Astrocyte (in vitro differentiated cells and primary cell): ENCODE measurements around the gene SMIM21. TPM values are rescaled to one million over a fixed set of nuclear protein-coding genes. Genes with fewer than 3 reads are reported as not detected.

ENCODE experiments used
- DNase-seq: peaks from one replicate; pipeline ENCODE4 v3.0.0-alpha.2; 2010; ENCODE audit warnings: low read depth
- FAIRE-seq: peaks from 2 replicates; lab custom pipeline; 2011; peaks lifted over from hg19 to GRCh38; lab: Jason Lieb, UNC
- H2AFZ ChIP-seq: 2 replicates; pipeline ENCODE4 v1.6.0; 2012; ENCODE audit warnings: low read depth, low read length, inconsistent platforms
- H3K27ac ChIP-seq: 2 replicates; pipeline ENCODE4 v1.5.1; 2011; ENCODE audit warnings: low read depth, low read length, inconsistent platforms
- H3K27me3 ChIP-seq: 2 replicates; pipeline ENCODE4 v1.6.0; 2011; ENCODE audit warnings: low read length, inconsistent platforms; ENCODE audit not compliant: insufficient read depth
- H3K36me3 ChIP-seq: 2 replicates; pipeline ENCODE4 v1.5.1; 2011; ENCODE audit warnings: low read length, inconsistent platforms; ENCODE audit not compliant: insufficient read depth
- H3K4me1 ChIP-seq: 2 replicates; pipeline ENCODE4 v1.5.1; 2011; ENCODE audit warnings: low read length, inconsistent platforms; ENCODE audit not compliant: insufficient read depth
- H3K4me2 ChIP-seq: 2 replicates; pipeline ENCODE4 v1.6.0; 2012; ENCODE audit warnings: low read length, inconsistent platforms
- H3K4me3 ChIP-seq: 2 replicates; pipeline ENCODE4 v1.5.1; 2011; ENCODE audit warnings: low read depth, mild to moderate bottlenecking, low read length, inconsistent platforms; ENCODE audit not compliant: insufficient read depth
- H3K79me2 ChIP-seq: 2 replicates; pipeline ENCODE4 v1.6.0; 2012; ENCODE audit warnings: mild to moderate bottlenecking, low read length, inconsistent platforms; ENCODE audit not compliant: insufficient read depth
- H3K9ac ChIP-seq: 2 replicates; pipeline ENCODE4 v1.6.0; 2012; ENCODE audit warnings: mild to moderate bottlenecking, low read length, inconsistent platforms
- H3K9me3 ChIP-seq: 2 replicates; pipeline ENCODE4 v1.5.1; 2012; ENCODE audit warnings: low read depth, mild to moderate bottlenecking, low read length, inconsistent platforms; ENCODE audit not compliant: insufficient read depth
- H4K20me1 ChIP-seq: 2 replicates; pipeline ENCODE4 v1.6.0; 2012; ENCODE audit warnings: low read length, inconsistent platforms; ENCODE audit not compliant: insufficient read depth
- H3K27ac Mint-ChIP-seq: one replicate; pipeline ENCODE4 v1.8.0; 2021; ENCODE audit warnings: mild to moderate bottlenecking, mixed read lengths; ENCODE audit not compliant: unreplicated experiment
- H3K27me3 Mint-ChIP-seq: one replicate; pipeline ENCODE4 v1.8.0; 2021; ENCODE audit warnings: low read depth, mixed read lengths; ENCODE audit not compliant: unreplicated experiment
- H3K36me3 Mint-ChIP-seq: one replicate; pipeline ENCODE4 v1.8.0; 2021; ENCODE audit warnings: low read depth, mixed read lengths; ENCODE audit not compliant: unreplicated experiment
- H3K4me1 Mint-ChIP-seq: one replicate; pipeline ENCODE4 v1.8.0; 2021; ENCODE audit warnings: low read depth, mixed read lengths; ENCODE audit not compliant: unreplicated experiment
- H3K4me3 Mint-ChIP-seq: one replicate; pipeline ENCODE4 v1.8.0; 2021; ENCODE audit warnings: mild to moderate bottlenecking, moderate library complexity, mixed read lengths; ENCODE audit not compliant: unreplicated experiment
- H3K9me3 Mint-ChIP-seq: one replicate; pipeline ENCODE4 v1.8.0; 2021; ENCODE audit warnings: mild to moderate bottlenecking, mixed read lengths; ENCODE audit not compliant: unreplicated experiment
- EZH2 ChIP-seq: IDR thresholded peaks from 2 replicates; pipeline ENCODE4 v1.6.1; 2012; ENCODE audit warnings: mild to moderate bottlenecking, low read length, inconsistent platforms; ENCODE audit not compliant: insufficient read depth
- total RNA-seq: library from RNA; stranded (reverse); gene quantifications from 2 replicates; pipeline ENCODE4 v1.2.1, GENCODE V29; 2021
- TF ChIP-seq, protein P1 (sequence below): IDR thresholded peaks from 2 replicates; pipeline ENCODE4 v1.5.1; 2011; ENCODE audit warnings: low read depth, mild to moderate bottlenecking, inconsistent platforms, low read length, moderate library complexity; ENCODE audit not compliant: insufficient read depth

Gene SMIM21
- total RNA-seq, 1 donor from 2014 or later = not detected

DNA sequence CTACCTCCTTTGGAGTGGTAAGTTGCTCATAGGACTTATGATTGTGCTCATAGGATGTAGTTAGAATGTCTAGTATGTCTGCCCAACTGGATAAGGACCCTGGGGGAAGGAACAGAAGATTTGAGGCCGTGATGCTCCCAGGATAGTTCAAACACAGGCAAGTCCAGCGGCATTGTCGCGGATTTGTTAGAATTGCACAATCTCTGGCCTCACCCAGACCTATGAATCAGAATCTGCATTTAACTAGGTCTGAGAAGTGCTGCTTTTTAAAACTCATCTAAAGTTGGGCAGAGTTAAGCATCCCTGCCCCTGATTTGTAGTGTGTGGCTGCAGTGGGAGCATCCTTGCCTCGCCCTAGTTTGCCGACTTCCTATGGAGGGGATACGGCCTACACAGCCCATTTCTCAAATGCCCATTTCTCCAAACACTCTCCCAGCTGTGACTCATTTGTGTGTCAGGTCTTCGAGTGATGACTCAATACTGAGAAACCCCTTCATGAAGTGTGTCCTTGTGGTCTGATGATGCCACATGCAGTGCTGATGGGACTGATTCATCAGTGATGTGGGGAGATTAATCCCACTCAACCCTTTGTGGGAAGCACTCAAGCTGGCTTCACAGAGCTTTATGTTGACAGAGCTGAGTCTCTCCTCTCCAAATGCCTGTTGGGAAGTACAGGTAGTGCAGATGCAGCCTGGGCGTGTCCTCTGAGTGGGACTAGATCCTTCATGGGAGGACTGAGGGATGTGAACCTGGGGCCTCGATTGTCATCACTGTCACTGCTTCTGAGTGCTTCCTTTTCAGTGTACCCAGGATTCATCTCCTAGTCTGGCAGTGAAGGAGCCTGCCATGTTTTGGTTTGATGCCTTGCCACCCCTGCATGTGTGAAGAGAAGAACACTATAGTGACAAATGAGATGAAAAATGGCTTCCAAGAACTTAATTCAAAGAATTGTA is 18.7 kb downstream of the SMIM21 start:
- Mint-ChIP-seq H3K36me3 (no peaks in the 10 kb centered on the region), H3K4me1 (peaks cover 29% of the 10 kb centered on the region), H3K9me3 (peaks cover 2% of the 10 kb centered on the region), H3K27ac (peak overlapping the region; percentile 36), H3K4me3 (no peak overlapping the region), H3K27me3 (peaks cover 19% of the 10 kb centered on the region)
- FAIRE-seq = peak; percentile 100
- peak; percentile 99 for DNase-seq
- no peak for TF ChIP-seq EZH2
- TF ChIP-seq, protein P1, sequence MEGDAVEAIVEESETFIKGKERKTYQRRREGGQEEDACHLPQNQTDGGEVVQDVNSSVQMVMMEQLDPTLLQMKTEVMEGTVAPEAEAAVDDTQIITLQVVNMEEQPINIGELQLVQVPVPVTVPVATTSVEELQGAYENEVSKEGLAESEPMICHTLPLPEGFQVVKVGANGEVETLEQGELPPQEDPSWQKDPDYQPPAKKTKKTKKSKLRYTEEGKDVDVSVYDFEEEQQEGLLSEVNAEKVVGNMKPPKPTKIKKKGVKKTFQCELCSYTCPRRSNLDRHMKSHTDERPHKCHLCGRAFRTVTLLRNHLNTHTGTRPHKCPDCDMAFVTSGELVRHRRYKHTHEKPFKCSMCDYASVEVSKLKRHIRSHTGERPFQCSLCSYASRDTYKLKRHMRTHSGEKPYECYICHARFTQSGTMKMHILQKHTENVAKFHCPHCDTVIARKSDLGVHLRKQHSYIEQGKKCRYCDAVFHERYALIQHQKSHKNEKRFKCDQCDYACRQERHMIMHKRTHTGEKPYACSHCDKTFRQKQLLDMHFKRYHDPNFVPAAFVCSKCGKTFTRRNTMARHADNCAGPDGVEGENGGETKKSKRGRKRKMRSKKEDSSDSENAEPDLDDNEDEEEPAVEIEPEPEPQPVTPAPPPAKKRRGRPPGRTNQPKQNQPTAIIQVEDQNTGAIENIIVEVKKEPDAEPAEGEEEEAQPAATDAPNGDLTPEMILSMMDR = no peak
- no peaks in the 10 kb centered on the region for H4K20me1 ChIP-seq
- peak overlapping the region; percentile 70 for H3K4me2 ChIP-seq
- no peaks in the 10 kb centered on the region for H3K27me3 ChIP-seq
- H3K9ac ChIP-seq = peak overlapping the region; percentile 57
- no peak overlapping the region for H3K4me3 ChIP-seq
- H3K4me1 ChIP-seq = peaks cover 28% of the 10 kb centered on the region
- peak overlapping the region; percentile 24 for H2AFZ ChIP-seq
- no peaks in the 10 kb centered on the region for H3K9me3 ChIP-seq
- peak overlapping the region; percentile 86 for H3K27ac ChIP-seq
- no peaks in the 10 kb centered on the region for H3K36me3 ChIP-seq
- H3K79me2 ChIP-seq = no peaks in the 10 kb centered on the region

DNA sequence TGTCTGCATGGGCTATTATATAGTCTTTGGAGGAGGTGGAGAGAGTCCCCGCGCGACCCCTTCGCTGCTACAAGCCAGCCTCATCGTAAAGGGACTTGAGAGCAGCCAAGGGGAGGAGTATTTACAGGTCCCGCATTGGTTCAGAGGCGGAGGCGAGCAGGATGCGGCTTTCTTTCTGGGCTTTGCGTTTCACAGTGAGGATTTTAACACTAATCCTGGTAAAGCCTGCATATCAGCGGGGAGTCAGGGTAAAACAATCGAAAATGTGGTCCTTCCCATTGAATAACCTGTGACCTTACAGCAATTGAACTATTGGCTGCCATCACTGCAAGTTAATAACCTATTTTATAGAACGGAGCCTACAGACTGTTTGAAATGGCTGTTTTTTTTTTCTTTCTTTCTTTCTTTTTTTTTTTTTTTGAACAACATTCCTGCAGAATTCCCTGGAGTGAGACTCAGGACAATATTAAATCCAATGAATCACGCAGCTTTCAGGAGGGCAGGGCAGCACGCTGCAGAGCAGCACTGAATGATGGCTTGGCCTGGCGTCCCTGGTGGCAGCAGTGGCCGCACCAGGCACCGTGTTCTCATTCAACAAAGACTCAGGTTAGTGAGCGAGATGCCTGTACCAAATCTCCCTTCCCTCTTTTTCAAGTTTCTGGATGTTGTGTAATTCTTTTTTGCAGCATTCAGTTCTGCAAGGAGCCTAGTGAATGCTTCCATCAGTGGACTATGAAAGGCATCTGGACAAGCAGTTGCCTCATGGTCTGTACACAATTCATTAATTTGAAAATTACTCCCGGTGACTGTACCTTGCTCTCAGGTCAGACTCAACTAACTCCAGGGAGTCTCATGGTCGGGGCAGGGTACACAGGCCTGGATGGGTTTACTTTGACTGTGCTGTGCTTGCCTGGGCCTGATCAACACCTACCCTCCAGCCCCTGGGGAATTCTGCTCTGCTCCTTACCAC is 19.8 kb downstream of the SMIM21 start:
- Histone ChIP-seq H4K20me1 (no peaks in the 10 kb centered on the region), H3K9ac (peak overlapping the region; percentile 57), H3K27me3 (no peaks in the 10 kb centered on the region), H3K79me2 (no peaks in the 10 kb centered on the region), H3K27ac (peak overlapping the region; percentile 86), H3K4me1 (peaks cover 28% of the 10 kb centered on the region), H3K9me3 (no peaks in the 10 kb centered on the region), H3K4me2 (peak overlapping the region; percentile 70), H2AFZ (peak overlapping the region; percentile 65), H3K4me3 (peak overlapping the region; percentile 8), H3K36me3 (no peaks in the 10 kb centered on the region)
- H3K27me3 Mint-ChIP-seq = peaks cover 13% of the 10 kb centered on the region
- TF ChIP-seq, protein P1 = no peak
- TF ChIP-seq EZH2 = no peak
- peak overlapping the region; percentile 36 for H3K27ac Mint-ChIP-seq
- DNase-seq = peak; percentile 30
- H3K9me3 Mint-ChIP-seq = peaks cover 2% of the 10 kb centered on the region
- FAIRE-seq = no peak
- no peaks in the 10 kb centered on the region for H3K36me3 Mint-ChIP-seq
- peaks cover 29% of the 10 kb centered on the region for H3K4me1 Mint-ChIP-seq
- no peak overlapping the region for H3K4me3 Mint-ChIP-seq
